GM21515 (cell line): Measurements from ENCODE around the gene MYH6.
"Not testable (repeated sequence)": the region's sequence is repeated elsewhere in the genome, so short reads cannot be mapped to it uniquely, and the experiment has no call there.

Experiments
- ATAC-seq: cut with Tn5 transposase; IDR thresholded peaks from one replicate; pipeline ENCODE4 v1.9.1; 2021; ENCODE audit not compliant: unreplicated experiment

MYH6 gene

DNA sequence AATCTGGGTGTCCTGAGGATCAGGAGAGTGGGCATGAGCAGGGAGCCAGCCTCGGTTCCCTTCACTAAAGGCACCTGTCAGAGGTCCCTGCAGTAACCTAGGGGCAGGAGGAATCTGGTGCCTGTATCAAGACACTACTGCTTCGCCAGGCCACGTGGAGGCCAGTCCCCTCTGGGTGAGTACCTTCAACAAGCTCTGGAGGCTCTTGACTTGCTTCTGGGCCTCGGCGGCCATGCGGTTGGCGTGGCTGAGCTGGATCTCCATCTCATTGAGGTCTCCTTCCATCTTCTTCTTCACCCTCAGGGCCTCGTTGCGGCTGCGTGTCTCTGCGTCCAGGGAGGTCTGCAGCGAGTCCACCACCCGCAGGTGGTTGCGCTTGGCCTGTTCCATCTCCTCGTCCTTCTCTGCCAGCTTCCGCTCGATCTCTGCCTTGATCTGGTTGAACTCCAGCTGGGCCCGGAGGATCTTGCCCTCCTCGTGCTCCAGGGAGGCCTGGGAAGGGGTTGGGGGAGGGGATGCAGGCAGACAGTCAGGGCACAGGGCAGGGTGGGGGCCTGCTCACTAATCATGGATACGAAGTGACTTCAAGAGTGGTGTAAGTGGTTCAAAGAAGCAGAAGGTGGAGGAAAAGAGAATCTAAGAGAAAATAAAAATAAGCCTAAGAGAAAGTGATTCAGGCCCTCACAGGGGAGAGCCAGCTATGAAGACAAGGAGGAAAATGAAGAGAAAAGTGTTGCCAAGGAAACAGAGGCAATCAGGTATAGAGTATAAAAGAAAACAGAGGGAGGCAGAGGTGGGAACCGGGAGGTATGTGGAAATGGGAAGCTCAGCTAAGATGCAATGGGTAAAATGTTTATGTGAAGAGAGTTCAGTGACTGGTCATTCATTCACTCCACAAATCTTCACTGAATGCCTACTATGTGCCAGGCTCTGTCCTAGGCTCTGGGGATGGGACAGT, 8.0 kb upstream of the MYH6 start:
- ATAC-seq: no peak

DNA sequence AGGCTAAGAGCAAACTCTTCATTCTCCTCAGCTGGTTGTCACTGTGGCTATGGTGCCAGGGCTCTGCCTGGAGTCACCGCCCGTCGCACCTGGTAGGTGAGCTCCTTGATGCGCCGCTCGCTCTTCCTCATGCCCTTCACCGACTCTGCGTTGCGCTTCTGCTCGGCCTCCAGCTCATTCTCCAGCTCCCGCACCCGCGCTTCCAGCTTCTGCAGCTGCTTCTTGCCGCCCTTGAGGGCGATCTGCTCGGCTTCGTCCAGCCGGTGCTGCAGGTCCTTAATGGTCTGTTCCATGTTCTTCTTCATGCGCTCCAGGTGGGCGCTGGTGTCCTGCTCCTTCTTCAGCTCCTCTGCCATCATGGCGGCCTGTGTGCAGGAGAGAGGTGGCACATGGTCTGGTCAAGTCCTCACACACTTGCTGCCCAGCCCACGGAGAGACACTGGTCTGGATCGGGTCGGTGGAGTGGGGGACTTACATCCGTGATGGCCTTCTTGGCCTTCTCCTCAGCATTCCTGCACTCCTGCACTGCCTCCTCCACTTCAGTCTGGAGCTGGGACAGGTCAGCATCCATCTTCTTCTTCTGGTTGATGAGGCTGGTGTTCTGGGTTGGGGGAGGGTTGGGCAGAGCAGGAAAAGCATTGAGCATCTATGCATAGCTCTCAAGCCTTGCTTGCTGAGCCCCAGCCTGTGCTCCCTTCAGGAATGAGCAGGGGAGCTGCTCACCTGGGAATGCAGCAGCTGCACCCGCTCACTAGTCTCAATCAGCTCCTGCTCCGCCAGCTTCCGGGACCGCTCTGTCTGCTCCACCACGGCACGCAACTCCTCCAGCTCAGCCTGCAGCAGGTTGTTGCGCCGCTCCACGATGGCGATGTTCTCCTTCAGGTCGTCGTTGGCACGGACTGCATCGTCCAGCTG, 7.1 kb upstream of the MYH6 start:
- no peak for ATAC-seq

- ATAC-seq: no peak
Measured at GRCh38 chr14:23414254-23414653, 6.2 kb upstream of the MYH6 start.

DNA sequence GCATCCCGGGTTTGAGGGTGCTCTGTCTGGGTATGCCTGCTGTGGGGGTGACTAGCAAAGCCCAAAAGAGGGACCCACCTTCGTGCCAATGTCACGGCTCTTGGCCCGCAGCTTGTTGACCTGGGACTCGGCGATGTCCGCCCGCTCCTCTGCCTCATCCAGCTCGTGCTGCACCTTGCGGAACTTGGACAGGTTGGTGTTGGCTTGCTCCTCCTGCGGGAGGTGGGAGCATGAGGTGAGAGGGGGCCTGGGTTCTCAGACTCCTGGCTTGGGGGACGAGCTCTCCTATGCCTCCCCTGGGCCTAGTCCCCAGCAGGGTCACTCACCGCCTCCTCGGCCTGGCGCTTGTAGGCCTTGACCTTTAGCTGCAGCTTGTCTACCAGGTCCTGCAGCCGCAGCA, 5.6 kb upstream of the MYH6 start:
- ATAC-seq: no peak

GRCh38 chr14:23411563-23412525, 3.8 kb upstream of the MYH6 start:
- no peak for ATAC-seq

DNA sequence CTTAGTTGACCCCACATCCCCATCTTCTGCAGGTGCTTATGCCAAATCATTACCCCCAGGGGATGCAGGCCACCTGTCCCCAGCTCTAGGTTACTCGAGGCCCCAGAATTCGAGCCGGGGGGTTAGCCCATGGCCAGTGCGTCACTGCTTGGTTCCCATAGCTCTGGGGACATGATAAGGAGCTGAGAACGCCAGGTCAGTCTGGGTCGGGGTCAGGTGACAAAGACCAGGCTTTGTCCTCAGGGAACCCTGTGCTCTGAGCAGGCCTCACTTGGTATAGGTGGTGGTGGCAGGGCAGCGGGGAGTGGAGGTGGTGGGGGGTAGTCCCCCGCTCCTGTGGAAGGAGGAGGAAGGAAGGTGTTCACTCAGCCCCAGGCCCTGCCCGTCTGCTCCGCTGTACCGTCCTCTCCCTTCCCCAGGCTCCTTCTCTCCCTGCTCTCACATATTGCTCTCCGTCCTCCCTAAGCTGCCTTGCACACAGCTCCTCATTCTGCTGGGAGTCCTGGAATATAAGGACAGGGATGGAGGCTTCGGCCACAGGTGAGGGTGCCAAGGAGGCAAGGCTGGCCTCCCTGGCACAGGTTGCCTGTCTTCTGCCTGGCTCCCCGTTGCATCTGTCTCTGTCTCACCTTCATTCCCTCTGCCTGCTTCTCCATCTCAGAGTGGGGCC, 2.0 kb upstream of the MYH6 start:
- ATAC-seq: no peak

DNA sequence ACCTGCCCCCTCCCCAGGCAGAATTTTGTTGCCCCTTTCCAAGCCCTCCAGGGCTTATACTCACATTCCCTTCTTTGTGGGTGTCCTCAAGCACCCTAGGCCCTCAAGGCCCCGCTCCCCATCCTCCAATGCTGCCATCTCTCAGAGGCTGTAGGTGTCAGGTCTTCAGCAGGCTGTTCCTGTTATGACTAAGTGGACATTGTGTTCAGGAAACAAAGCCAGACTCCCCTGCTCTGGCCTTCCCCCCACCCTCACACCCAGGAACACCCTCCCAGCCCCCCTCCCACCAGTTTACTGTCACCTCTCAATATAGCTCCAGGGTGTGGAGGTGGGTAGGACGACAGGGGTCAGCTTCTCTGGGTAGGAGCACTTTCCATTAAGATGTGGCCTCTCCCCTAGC, 1.4 kb upstream of the MYH6 start:
- ATAC-seq: no peak

DNA sequence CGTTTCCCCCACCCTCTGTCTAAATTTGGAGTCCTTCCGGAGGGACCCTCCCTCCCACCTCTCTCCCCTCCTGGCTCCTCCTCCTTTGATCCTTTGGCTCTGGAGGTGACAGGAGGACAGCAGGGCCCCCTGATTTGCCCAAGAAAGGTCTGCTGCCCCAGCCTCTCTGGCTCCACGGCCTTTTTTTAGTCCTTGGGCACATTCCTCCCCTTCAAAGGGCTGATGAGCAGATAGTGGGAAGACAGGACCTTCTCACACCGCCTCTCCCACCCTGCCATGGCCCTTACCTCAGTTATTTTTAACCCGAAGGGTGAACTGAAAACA, 196 bp upstream of the MYH6 start:
- no peak for ATAC-seq

- ATAC-seq: no peak
Measured at GRCh38 chr14:23406725-23407355, 1.2 kb downstream of the MYH6 start.

DNA sequence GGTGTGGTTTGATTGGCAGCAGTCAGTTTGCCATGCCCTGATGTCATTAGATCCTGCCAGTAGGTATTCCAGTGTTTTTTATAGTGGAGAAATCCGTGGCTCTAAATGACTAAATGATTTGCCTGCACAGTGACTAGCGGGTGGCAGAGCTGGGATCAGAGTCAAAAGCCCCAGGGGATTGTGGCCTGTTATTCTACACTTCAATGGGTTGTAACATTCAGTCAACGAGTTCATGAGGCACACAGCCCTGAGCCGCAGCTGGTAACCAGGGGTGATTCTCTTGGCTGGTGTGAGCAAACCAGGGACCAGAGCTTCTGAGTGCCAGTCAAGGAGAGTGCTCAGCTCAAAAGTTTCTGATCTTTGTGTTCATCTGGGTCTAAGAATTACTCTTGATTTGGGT, 1.8 kb downstream of the MYH6 start:
- no peak for ATAC-seq

DNA sequence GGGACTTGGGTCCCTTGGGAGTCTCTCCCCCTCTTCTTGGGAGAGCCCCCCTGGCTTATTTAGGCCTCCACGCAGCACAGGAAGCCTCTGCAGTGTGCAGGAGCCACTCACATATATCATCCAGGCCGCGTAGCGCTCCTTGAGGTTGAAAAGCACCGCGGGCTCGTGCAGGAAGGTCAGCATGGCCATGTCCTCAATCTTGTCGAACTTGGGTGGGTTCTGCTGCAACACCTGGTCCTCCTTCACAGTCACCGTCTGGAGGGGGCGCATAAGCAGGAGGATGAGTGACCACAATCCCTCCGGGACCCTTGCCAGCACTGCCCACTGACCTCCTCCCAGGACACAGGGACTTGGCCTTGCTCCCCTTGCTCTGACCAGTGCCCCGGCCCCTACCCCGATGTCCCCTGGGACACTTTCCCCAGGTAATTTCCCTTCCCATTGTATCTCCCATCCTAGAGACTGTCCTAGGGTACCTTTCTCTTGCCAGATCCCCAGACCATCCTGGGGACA, 2.5 kb downstream of the MYH6 start:
- ATAC-seq: no peak

- no peak for ATAC-seq
Measured at GRCh38 chr14:23405096-23405495, 3.0 kb downstream of the MYH6 start.

DNA sequence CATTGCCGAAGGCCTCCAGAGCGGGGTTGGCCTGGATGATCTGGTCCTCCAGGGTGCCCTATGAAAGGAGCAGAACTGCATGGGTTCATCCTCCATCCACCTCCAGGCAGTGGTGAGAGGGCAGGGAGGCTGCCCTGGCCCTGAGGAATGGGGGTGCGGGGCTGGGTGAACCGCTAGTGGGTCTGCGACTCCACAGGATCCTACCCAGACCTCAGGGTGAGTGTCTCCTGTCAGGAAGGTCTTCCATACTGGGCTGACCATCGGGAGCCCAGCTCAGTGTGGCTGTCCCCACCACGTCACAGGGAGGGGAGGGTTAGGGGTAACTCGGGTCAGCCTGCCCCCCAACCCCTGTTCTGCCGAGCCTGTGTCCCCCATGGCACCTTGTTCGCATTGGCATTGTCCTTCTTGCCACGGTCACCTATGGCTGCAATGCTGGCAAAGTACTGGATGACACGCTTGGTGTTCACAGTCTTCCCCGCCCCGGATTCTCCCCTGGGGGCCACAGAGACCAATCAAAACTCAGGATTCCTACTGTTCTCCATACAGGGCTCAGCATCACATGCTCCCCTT, 3.7 kb downstream of the MYH6 start:
- no peak for ATAC-seq

GRCh38 chr14:23403908-23404307, 4.2 kb downstream of the MYH6 start:
- ATAC-seq: no peak

DNA sequence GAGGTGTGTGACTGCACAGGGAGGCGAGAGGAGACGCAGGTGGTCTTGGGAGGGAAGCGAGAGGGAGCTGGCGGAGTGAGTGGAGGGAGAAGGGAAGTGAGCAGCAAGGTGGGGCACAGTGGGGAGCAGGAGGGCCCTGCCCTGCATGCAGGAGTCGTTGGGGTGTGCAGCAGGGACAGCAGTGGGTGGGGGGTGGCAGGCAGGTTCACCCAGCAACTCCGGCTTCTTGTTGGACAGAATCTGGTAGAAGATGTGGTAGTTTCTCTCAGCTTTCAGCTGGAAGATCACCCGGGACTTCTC, 5.0 kb downstream of the MYH6 start:
- ATAC-seq: no peak

GRCh38 chr14:23402296-23403138, 5.6 kb downstream of the MYH6 start:
- no peak for ATAC-seq

- ATAC-seq: no peak
Measured at GRCh38 chr14:23401291-23401690, 6.8 kb downstream of the MYH6 start.

GRCh38 chr14:23400496-23401149, 7.5 kb downstream of the MYH6 start:
- ATAC-seq: not testable (repeated sequence)
